K562 (cell line): Measurements from ENCODE around the gene SPECC1L. TPM values are rescaled to one million over a fixed set of nuclear protein-coding genes. Genes with fewer than 3 reads are reported as not detected.
A peak's percentile ranks its signal among the peaks of the same experiment; 100 is the strongest.

Experiments
- ATAC-seq: fragments of 200-7000 bp; cut with Tn5 transposase; 3 replicates; pipeline ENCODE4 v1.9.1; 2020; ENCODE audit warnings: moderate library complexity
- BruUV-seq: library from RNA; stranded (reverse); fragments of 400-500 nt; replicated peaks from 2 replicates; lab custom pipeline; 2021; lab: Mats Ljungman, UMichigan
- CTCF ChIA-PET: fragments of 300-600 bp; formaldehyde crosslinking; extraction: SDS; loops from one replicate; lab custom pipeline; 2021; ENCODE audit warnings: low intra/inter-chr PET ratio; lab: Yijun Ruan, JAX
- POLR2A ChIA-PET: fragments of 300-600, 350-650 bp; sonication (Branson Sonifier 250); formaldehyde crosslinking; extraction: SDS; loops from one replicate; lab custom pipeline; 2021; ENCODE audit warnings: antibody characterized with exemption, inconsistent platforms; lab: Yijun Ruan, JAX
- DNase-seq, 4 experiments: peaks; one replicate each; pipeline versions ENCODE4 v3.0.0 to v3.0.0-alpha.2; 2011 to 2018; ENCODE audit warnings: low spot score in 3 of 4, mixed read lengths in 3 of 4; ENCODE audit errors: extremely low read depth in 1 of 4
- FAIRE-seq: peaks from 2 replicates; lab custom pipeline; 2011; peaks lifted over from hg19 to GRCh38; lab: Jason Lieb, UNC
- H2AFZ ChIP-seq: 2 replicates; pipeline ENCODE4 v1.6.0; 2011; ENCODE audit warnings: low read depth, low read length, control low read depth, inconsistent platforms
- H3K27ac ChIP-seq: fragments of 200-600 bp; 3 replicates; pipeline ENCODE4 v1.8.0; 2011; ENCODE audit warnings: low read depth, mild to moderate bottlenecking, control low read depth, inconsistent platforms, low read length, moderate library complexity, mixed read lengths; ENCODE audit errors: extremely low read depth
- H3K27me3 ChIP-seq, 2 experiments: fragments of 300-600 bp in 1 of 2; 2 replicates in 1 of 2; 3 replicates in 1 of 2; pipeline versions ENCODE4 v1.6.0 to v1.8.0; 2011; ENCODE audit warnings: inconsistent platforms in 2 of 2, low read length in 2 of 2, mild to moderate bottlenecking in 1 of 2, mixed read lengths in 1 of 2, moderate library complexity in 1 of 2; ENCODE audit not compliant: control insufficient read depth in 2 of 2, insufficient read depth in 2 of 2
- H3K36me3 ChIP-seq: fragments of 300-600 bp; 3 replicates; pipeline ENCODE4 v1.8.0; 2011; ENCODE audit warnings: mild to moderate bottlenecking, low read length, inconsistent platforms; ENCODE audit not compliant: control insufficient read depth, insufficient read depth
- H3K4me1 ChIP-seq, 2 experiments: fragments of 200-600 bp in 1 of 2; replicated peaks in 1 of 2; 2 replicates in 1 of 2; 3 replicates in 1 of 2; pipeline versions ENCODE4 v1.5.1 to v1.8.0; 2011; ENCODE audit warnings: inconsistent platforms in 2 of 2, low read length in 2 of 2, mild to moderate bottlenecking in 1 of 2, mixed read lengths in 1 of 2, moderate library complexity in 1 of 2; ENCODE audit not compliant: control insufficient read depth in 2 of 2, insufficient read depth in 2 of 2
- H3K4me2 ChIP-seq: 2 replicates; pipeline ENCODE4 v1.6.1; 2011; ENCODE audit warnings: low read length, control low read depth, inconsistent platforms, mixed read lengths; ENCODE audit not compliant: insufficient read depth
- H3K4me3 ChIP-seq: fragments of 200-600 bp; sonication (generic), shearing (Covaris generic); 2 replicates; pipeline ENCODE4 v1.5.1; 2016; ENCODE audit warnings: control low read depth, inconsistent platforms
- H3K79me2 ChIP-seq: fragments of 200-600 bp; 3 replicates; pipeline ENCODE4 v1.8.0; 2011; ENCODE audit warnings: low read length, inconsistent platforms; ENCODE audit not compliant: control insufficient read depth, insufficient read depth
- H3K9ac ChIP-seq, 2 experiments: 2 replicates each; pipeline versions ENCODE4 v1.6.0 to v1.6.1; 2011; ENCODE audit warnings: low read depth in 2 of 2, low read length in 2 of 2, control low read depth in 1 of 2, inconsistent platforms in 1 of 2, mild to moderate bottlenecking in 1 of 2, mixed read lengths in 1 of 2; ENCODE audit not compliant: insufficient read depth in 1 of 2
- H3K9me1 ChIP-seq: one replicate; pipeline ENCODE4 v1.6.0; 2011; ENCODE audit warnings: inconsistent platforms, mild to moderate bottlenecking, low read length, moderate library complexity; ENCODE audit not compliant: control insufficient read depth, insufficient read depth
- H3K9me3 ChIP-seq: replicated peaks from 2 replicates; pipeline ENCODE4 v1.5.1; 2011; ENCODE audit warnings: low read depth, low read length, inconsistent platforms; ENCODE audit not compliant: control insufficient read depth, insufficient read depth
- H4K20me1 ChIP-seq: replicated peaks from 2 replicates; pipeline ENCODE4 v1.6.1; 2011; ENCODE audit warnings: low read length, inconsistent platforms, mixed read lengths; ENCODE audit not compliant: control insufficient read depth, insufficient read depth
- FOXJ3 ChIP-seq: sonication (generic); formaldehyde crosslinking; IDR thresholded peaks from 2 replicates; pipeline ENCODE4 v1.4.0; 2020; ENCODE audit warnings: mild to moderate bottlenecking, missing genetic modification reagents
- NBN ChIP-seq: fragments of 450-650 bp; IDR thresholded peaks from 2 replicates; pipeline ENCODE4 v1.6.1; 2016; ENCODE audit warnings: low read depth, mild to moderate bottlenecking
- WGBS: fragments of 100-300 bp; shearing (Covaris generic); methylation state at CpG from one replicate; pipeline ENCODE4 v1.1.6; 2016; ENCODE audit warnings: low coverage, mixed read lengths; ENCODE audit not compliant: insufficient coverage; ENCODE audit errors: missing lambda C conversion rate; 5-methylcytosine and 5-hydroxymethylcytosine counted together
- in situ Hi-C: fragments of 300-500 bp; cut with MboI; formaldehyde crosslinking; loops from 4 replicates; pipeline ENCODE4 v1.15.0; 2018; ENCODE audit warnings: inconsistent platforms, mixed read lengths
- intact Hi-C: fragments of 100-400 bp; cut with micrococcal nuclease; formaldehyde crosslinking; loops from 2 replicates; pipeline ENCODE4 v1.14.2; 2022
- polyA plus RNA-seq, 8 experiments: library from polyadenylated mRNA; depleted of rRNA in 4 of 8; stranded (reverse) in 5 of 8; unstranded in 3 of 8; fragments of >200 nt; fragmentation: Nextera tagmentation in 2 of 8; fragmentation: Illumina TruSeq in 1 of 8; extraction: Ambion mirVana in 2 of 8; extraction: Trizol in 1 of 8; gene quantifications; 2 replicates each; pipeline versions ENCODE4 v1.2.1 to v1.2.3, GENCODE V29; 2011 to 2014; ENCODE audit warnings: inconsistent platforms in 1 of 8, missing spikeins in 1 of 8
- total RNA-seq, 7 experiments: library from RNA; depleted of rRNA in 6 of 7; stranded (reverse); fragments of >200 nt in 6 of 7; fragmentation: Illumina TruSeq in 2 of 7; extraction: Trizol in 2 of 7; gene quantifications; 2 replicates each; pipeline versions ENCODE4 v1.2.1 to v1.2.3, GENCODE V29; 2011 to 2021; ENCODE audit warnings: low replicate concordance in 1 of 7
- TF ChIP-seq, protein P1 (sequence below): fragments of 450-650 bp; IDR thresholded peaks from 2 replicates; pipeline ENCODE4 v1.6.1; 2018; ENCODE audit not compliant: partially characterized antibody
- TF ChIP-seq, protein P2 (sequence below): fragments of 450-650 bp; IDR thresholded peaks from 2 replicates; pipeline ENCODE4 v1.6.1; 2016

SPECC1L gene
- total and polyA plus RNA-seq, 9 of the 15 experiments (the other 6 are each of a cell fraction or from before 2014, with no cell fraction given): 1.4 to 27.9 (median 14.5) TPM

DNA sequence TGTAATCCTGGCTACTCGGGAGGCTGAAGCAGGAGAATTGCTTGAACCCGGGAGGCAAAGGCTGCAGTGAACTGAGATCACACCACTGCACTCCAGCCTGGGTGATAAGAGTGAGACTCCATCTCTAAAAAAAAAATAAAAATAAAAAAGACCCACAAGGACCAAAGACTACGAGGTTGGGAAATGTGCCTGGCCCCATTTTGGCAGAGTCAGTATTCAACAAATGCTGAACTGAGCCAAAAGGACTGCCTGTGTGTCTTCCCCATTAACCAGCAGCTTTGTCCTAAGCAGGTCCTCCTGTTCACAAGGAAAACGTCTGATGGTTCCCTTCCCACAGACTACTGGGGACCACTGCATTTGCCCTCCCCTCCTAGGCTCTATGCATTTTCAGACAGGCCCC lies 184.4 kb downstream of the SPECC1L start:
- no peaks in the 10 kb centered on the region for H3K9me1 ChIP-seq
- no peaks in the 10 kb centered on the region for H3K36me3 ChIP-seq
- no peaks in the 10 kb centered on the region for H3K79me2 ChIP-seq
- FAIRE-seq (no peak), DNase-seq (no peak), ATAC-seq (no peak)
- intact Hi-C loops (no loop called here), in situ Hi-C loops (no loop called here)
- BruUV-seq: no TSS peak
- no peaks in the 10 kb centered on the region for H3K27me3 ChIP-seq
- no peak overlapping the region for H3K4me2 ChIP-seq
- H3K9ac ChIP-seq: peak overlapping the region in 1 of 2 experiments; percentile 11; a peak in 1 of 4 replicates
- H3K4me3 ChIP-seq: no peak overlapping the region
- TF ChIP-seq, protein P1, sequence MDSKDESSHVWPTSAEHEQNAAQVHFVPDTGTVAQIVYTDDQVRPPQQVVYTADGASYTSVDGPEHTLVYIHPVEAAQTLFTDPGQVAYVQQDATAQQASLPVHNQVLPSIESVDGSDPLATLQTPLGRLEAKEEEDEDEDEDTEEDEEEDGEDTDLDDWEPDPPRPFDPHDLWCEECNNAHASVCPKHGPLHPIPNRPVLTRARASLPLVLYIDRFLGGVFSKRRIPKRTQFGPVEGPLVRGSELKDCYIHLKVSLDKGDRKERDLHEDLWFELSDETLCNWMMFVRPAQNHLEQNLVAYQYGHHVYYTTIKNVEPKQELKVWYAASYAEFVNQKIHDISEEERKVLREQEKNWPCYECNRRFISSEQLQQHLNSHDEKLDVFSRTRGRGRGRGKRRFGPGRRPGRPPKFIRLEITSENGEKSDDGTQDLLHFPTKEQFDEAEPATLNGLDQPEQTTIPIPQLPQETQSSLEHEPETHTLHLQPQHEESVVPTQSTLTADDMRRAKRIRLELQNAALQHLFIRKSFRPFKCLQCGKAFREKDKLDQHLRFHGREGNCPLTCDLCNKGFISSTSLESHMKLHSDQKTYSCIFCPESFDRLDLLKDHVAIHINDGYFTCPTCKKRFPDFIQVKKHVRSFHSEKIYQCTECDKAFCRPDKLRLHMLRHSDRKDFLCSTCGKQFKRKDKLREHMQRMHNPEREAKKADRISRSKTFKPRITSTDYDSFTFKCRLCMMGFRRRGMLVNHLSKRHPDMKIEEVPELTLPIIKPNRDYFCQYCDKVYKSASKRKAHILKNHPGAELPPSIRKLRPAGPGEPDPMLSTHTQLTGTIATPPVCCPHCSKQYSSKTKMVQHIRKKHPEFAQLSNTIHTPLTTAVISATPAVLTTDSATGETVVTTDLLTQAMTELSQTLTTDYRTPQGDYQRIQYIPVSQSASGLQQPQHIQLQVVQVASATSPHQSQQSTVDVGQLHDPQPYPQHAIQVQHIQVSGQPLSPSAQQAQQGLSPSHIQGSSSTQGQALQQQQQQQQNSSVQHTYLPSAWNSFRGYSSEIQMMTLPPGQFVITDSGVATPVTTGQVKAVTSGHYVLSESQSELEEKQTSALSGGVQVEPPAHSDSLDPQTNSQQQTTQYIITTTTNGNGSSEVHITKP: no peak
- TF ChIP-seq NBN (no peak), FOXJ3 (no peak)
- TF ChIP-seq, protein P2, sequence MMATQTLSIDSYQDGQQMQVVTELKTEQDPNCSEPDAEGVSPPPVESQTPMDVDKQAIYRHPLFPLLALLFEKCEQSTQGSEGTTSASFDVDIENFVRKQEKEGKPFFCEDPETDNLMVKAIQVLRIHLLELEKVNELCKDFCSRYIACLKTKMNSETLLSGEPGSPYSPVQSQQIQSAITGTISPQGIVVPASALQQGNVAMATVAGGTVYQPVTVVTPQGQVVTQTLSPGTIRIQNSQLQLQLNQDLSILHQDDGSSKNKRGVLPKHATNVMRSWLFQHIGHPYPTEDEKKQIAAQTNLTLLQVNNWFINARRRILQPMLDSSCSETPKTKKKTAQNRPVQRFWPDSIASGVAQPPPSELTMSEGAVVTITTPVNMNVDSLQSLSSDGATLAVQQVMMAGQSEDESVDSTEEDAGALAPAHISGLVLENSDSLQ: no peak
- H4K20me1 ChIP-seq: no peaks in the 10 kb centered on the region
- H3K4me1 ChIP-seq: peaks cover 0 to 23% of the 10 kb centered on the region in 2 experiments; a peak in 3 of 5 replicates
- 23% methylated on average over 4 of the region's 4 CpGs for WGBS
- ChIA-PET CTCF (no interaction called here), POLR2A (interaction anchor here (1.0 to 2.5 kb wide), 2 partner anchors 9 to 20 kb away, joined by 3 to 7 read pairs; no protein-coding TSS in a partner anchor)
- peak overlapping the region; percentile 43 for H2AFZ ChIP-seq
- H3K27ac ChIP-seq: no peak overlapping the region
- no peaks in the 10 kb centered on the region for H3K9me3 ChIP-seq
